ENCODE measurements around the gene NRDC. TPM values are rescaled to one million over a fixed set of nuclear protein-coding genes. Genes with fewer than 3 reads are reported as not detected.

Gene NRDC
- total and polyA plus RNA-seq, 2 of the 8 experiments (the other 6 are each of a cell fraction or from before 2014, with no cell fraction given), result 70.2 to 182 TPM

GRCh38 chr1:51790385-51790784 lies 88.1 kb downstream of the NRDC start (continued):
- TF ChIP-seq RAD21 (IDR thresholded peaks at IDR 0.05 in 1 of 2, conservative IDR thresholded peaks at IDR 0.05 in 1 of 2; ENCODE audit: low read depth in 2 of 2, low read length in 2 of 2) (no peak), RXRA (IDR thresholded peaks at IDR 0.05; ENCODE audit: insufficient read depth, low read depth, low read length) (no peak)

All from H1 (cell line).